Kidney glomerular epithelial cell (primary cell): ENCODE data around the gene TM7SF3.

ENCODE experiments used
- DNase-seq: peaks from one replicate; lab custom pipeline; 2025; lab: John Stamatoyannopoulos, UW

TM7SF3 gene

GRCh38 chr12:27014859-27015729 is 910 bp upstream of the TM7SF3 start:
- no peak for DNase-seq

- no peak for DNase-seq
Observed at GRCh38 chr12:27013611-27014084, 536 bp downstream of the TM7SF3 start.

GRCh38 chr12:27012982-27013255 is 1.3 kb downstream of the TM7SF3 start:
- no peak for DNase-seq

GRCh38 chr12:27012239-27012981 is 1.8 kb downstream of the TM7SF3 start:
- DNase-seq: no peak

- DNase-seq: no peak
Observed at GRCh38 chr12:27009881-27010301, 4.3 kb downstream of the TM7SF3 start.

GRCh38 chr12:27008081-27008480 is 6.1 kb downstream of the TM7SF3 start:
- DNase-seq: no peak

- DNase-seq: no peak
Observed at GRCh38 chr12:27006797-27007467, 7.3 kb downstream of the TM7SF3 start.

- no peak for DNase-seq
Observed at GRCh38 chr12:27005495-27005894, 8.7 kb downstream of the TM7SF3 start.

- DNase-seq: no peak
Observed at GRCh38 chr12:27003421-27004381, 10.5 kb downstream of the TM7SF3 start.

GRCh38 chr12:27002141-27002540 is 12.0 kb downstream of the TM7SF3 start:
- DNase-seq: no peak

- no peak for DNase-seq
Observed at GRCh38 chr12:27001663-27002062, 12.5 kb downstream of the TM7SF3 start.

- DNase-seq: no peak
Observed at GRCh38 chr12:27000961-27001360, 13.2 kb downstream of the TM7SF3 start.

- DNase-seq: no peak
Observed at GRCh38 chr12:26997003-26997402, 17.2 kb downstream of the TM7SF3 start.

- no peak for DNase-seq
Observed at GRCh38 chr12:26995706-26996105, 18.5 kb downstream of the TM7SF3 start.

GRCh38 chr12:26994109-26994508 is 20.1 kb downstream of the TM7SF3 start:
- no peak for DNase-seq

GRCh38 chr12:26991826-26992225 is 22.4 kb downstream of the TM7SF3 start:
- DNase-seq: no peak

- DNase-seq: no peak
Observed at GRCh38 chr12:26989873-26990272, 24.3 kb downstream of the TM7SF3 start.

- DNase-seq: no peak
Observed at GRCh38 chr12:26988703-26989102, 25.5 kb downstream of the TM7SF3 start.

GRCh38 chr12:26987634-26988424 is 26.4 kb downstream of the TM7SF3 start:
- DNase-seq: no peak

GRCh38 chr12:26982866-26983265 is 31.3 kb downstream of the TM7SF3 start:
- DNase-seq: no peak

- DNase-seq: no peak
Observed at GRCh38 chr12:26979733-26980132, 34.5 kb downstream of the TM7SF3 start.
